Activated B cell treated with CpG ODN at 0.5 μM for 24 hours (primary cell): Measurements from ENCODE around the gene HEXD. TPM values are rescaled to one million over a fixed set of nuclear protein-coding genes. Genes with fewer than 3 reads are reported as not detected.

Source experiments
- ATAC-seq: fragments of 200-7000 bp; cut with Tn5 transposase; one replicate; pipeline ENCODE4 v1.10.0; 2021; ENCODE audit warnings: low read depth, mild to moderate bottlenecking, moderate library complexity
- CTCF ChIA-PET: fragments of 350-600 bp; sonication (Branson Sonifier 250); formaldehyde crosslinking; loops from one replicate; lab custom pipeline; 2021; ENCODE audit warnings: antibody characterized with exemption; lab: Charles Lee
- POLR2A ChIA-PET: fragments of 350-600 bp; sonication (Branson Sonifier 250); formaldehyde crosslinking; loops from one replicate; lab custom pipeline; 2021; ENCODE audit warnings: antibody characterized with exemption; lab: Charles Lee
- DNase-seq: peaks from one replicate; pipeline ENCODE4 v3.0.0; 2022
- H3K27ac Mint-ChIP-seq: one replicate; pipeline ENCODE4 v1.8.0; 2020; ENCODE audit warnings: mixed read lengths
- H3K27me3 Mint-ChIP-seq: one replicate; pipeline ENCODE4 v1.8.0; 2021; ENCODE audit warnings: mixed read lengths
- H3K36me3 Mint-ChIP-seq: one replicate; pipeline ENCODE4 v1.8.0; 2021; ENCODE audit warnings: low read depth, mixed read lengths
- H3K4me1 Mint-ChIP-seq: one replicate; pipeline ENCODE4 v1.8.0; 2021; ENCODE audit warnings: mixed read lengths
- H3K4me3 Mint-ChIP-seq: one replicate; pipeline ENCODE4 v1.8.0; 2020; ENCODE audit warnings: mild to moderate bottlenecking, mixed read lengths
- H3K9me3 Mint-ChIP-seq: one replicate; pipeline ENCODE4 v1.8.0; 2020; ENCODE audit warnings: mixed read lengths
- CTCF ChIP-seq: fragments of 200-600 bp; IDR thresholded peaks from one replicate; pipeline ENCODE4 v1.8.0; 2022; ENCODE audit warnings: antibody characterized with exemption, mild to moderate bottlenecking
- intact Hi-C: fragments of 100-400 bp; cut with micrococcal nuclease; formaldehyde crosslinking; loops from one replicate; pipeline ENCODE4 v1.15.1; 2024
- total RNA-seq: library from RNA; stranded (reverse); gene quantifications from 2 replicates; pipeline ENCODE4 v1.2.3, GENCODE V29; 2022

HEXD gene
- total RNA-seq, 1 donor from 2014 or later, result 88.8 TPM

GRCh38 chr17:82435103-82435502, 17.0 kb downstream of the HEXD start:
- intact Hi-C loops, result loop anchor here (2.0 kb wide), 1 partner anchor 16 kb away; the partner anchor contains the start of genes HEXD and OGFOD3
- DNase-seq (no peak), ATAC-seq (no peak)
- no peak for TF ChIP-seq CTCF
- H3K27me3 Mint-ChIP-seq, result no peaks in the 10 kb centered on the region
- H3K27ac Mint-ChIP-seq, result peak overlapping the region; percentile 78
- no peak overlapping the region for H3K4me3 Mint-ChIP-seq
- CTCF ChIA-PET, result no interaction called here
- peaks cover 45% of the 10 kb centered on the region for H3K4me1 Mint-ChIP-seq
- POLR2A ChIA-PET, result interaction anchor here (0.9 to 10.6 kb wide), 3 partner anchors 9 to 13 kb away, joined by 3 to 130 read pairs (median 4); partner anchors contain the start of gene CYBC1
- peaks cover 19% of the 10 kb centered on the region for H3K36me3 Mint-ChIP-seq
- H3K9me3 Mint-ChIP-seq, result no peaks in the 10 kb centered on the region

GRCh38 chr17:82435601-82436583, 17.7 kb downstream of the HEXD start:
- no peak for TF ChIP-seq CTCF
- DNase-seq (no peak), ATAC-seq (no peak)
- intact Hi-C loops, result loop anchor here (2.0 kb wide), 1 partner anchor 17 kb away; the partner anchor contains the start of genes HEXD and OGFOD3
- ChIA-PET POLR2A (interaction anchor here (10.6 kb wide), 1 partner anchor 13 kb away, joined by 130 read pairs; the partner anchor contains the start of gene CYBC1), CTCF (no interaction called here)
- Mint-ChIP-seq H3K27ac (peak overlapping the region; percentile 78), H3K4me1 (peaks cover 48% of the 10 kb centered on the region), H3K4me3 (no peak overlapping the region), H3K9me3 (no peaks in the 10 kb centered on the region), H3K27me3 (no peaks in the 10 kb centered on the region), H3K36me3 (peaks cover 24% of the 10 kb centered on the region)

GRCh38 chr17:82436601-82437324, 18.6 kb downstream of the HEXD start:
- no peak overlapping the region for H3K4me3 Mint-ChIP-seq
- H3K27me3 Mint-ChIP-seq, result no peaks in the 10 kb centered on the region
- H3K9me3 Mint-ChIP-seq, result no peaks in the 10 kb centered on the region
- POLR2A ChIA-PET, result interaction anchor here (10.6 kb wide), 1 partner anchor 12 kb away, joined by 130 read pairs; the partner anchor contains the start of gene CYBC1
- CTCF ChIA-PET, result no interaction called here
- no peak for TF ChIP-seq CTCF
- no peak for ATAC-seq
- DNase-seq, result no peak
- peaks cover 55% of the 10 kb centered on the region for H3K4me1 Mint-ChIP-seq
- H3K36me3 Mint-ChIP-seq, result peaks cover 19% of the 10 kb centered on the region
- no peak overlapping the region for H3K27ac Mint-ChIP-seq
- intact Hi-C loops, result no loop called here

GRCh38 chr17:82437325-82437668, 19.1 kb downstream of the HEXD start:
- CTCF ChIA-PET, result no interaction called here
- H3K4me1 Mint-ChIP-seq, result peaks cover 57% of the 10 kb centered on the region
- ATAC-seq, result no peak
- H3K4me3 Mint-ChIP-seq, result no peak overlapping the region
- POLR2A ChIA-PET, result interaction anchor here (10.6 kb wide), 1 partner anchor 11 kb away, joined by 130 read pairs; the partner anchor contains the start of gene CYBC1
- intact Hi-C loops, result no loop called here
- no peaks in the 10 kb centered on the region for H3K27me3 Mint-ChIP-seq
- peaks cover 21% of the 10 kb centered on the region for H3K36me3 Mint-ChIP-seq
- no peaks in the 10 kb centered on the region for H3K9me3 Mint-ChIP-seq
- no peak overlapping the region for H3K27ac Mint-ChIP-seq
- no peak for DNase-seq
- no peak for TF ChIP-seq CTCF
